Stimulated activated CD4-positive, alpha-beta T cell treated with anti-CD3 and anti-CD28 coated beads, Interleukin-15, amount 100 ng/mL, for 48 hours (primary cell): ENCODE data around the gene SMPD2.
A peak's percentile ranks its signal among the peaks of the same experiment; 100 is the strongest.

Experiments
- DNase-seq, 2 donors: peaks; one replicate each; pipeline ENCODE4 v3.0.0-alpha.2; 2020; ENCODE audit warnings: low read depth in 2 of 2

Gene SMPD2, protein sequence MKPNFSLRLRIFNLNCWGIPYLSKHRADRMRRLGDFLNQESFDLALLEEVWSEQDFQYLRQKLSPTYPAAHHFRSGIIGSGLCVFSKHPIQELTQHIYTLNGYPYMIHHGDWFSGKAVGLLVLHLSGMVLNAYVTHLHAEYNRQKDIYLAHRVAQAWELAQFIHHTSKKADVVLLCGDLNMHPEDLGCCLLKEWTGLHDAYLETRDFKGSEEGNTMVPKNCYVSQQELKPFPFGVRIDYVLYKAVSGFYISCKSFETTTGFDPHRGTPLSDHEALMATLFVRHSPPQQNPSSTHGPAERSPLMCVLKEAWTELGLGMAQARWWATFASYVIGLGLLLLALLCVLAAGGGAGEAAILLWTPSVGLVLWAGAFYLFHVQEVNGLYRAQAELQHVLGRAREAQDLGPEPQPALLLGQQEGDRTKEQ

GRCh38 chr6:109440331-109441068 is at the start of gene SMPD2, which contains the start of gene PPIL6:
SMPD2 (plus strand) TSS chr6:109440724; CDS start chr6:109441122, 398 bp downstream.
PPIL6 (minus strand) TSS chr6:109440628; CDS start chr6:109440590, 38 bp downstream.
- DNase-seq = peak; percentile 45 to 62

DNA sequence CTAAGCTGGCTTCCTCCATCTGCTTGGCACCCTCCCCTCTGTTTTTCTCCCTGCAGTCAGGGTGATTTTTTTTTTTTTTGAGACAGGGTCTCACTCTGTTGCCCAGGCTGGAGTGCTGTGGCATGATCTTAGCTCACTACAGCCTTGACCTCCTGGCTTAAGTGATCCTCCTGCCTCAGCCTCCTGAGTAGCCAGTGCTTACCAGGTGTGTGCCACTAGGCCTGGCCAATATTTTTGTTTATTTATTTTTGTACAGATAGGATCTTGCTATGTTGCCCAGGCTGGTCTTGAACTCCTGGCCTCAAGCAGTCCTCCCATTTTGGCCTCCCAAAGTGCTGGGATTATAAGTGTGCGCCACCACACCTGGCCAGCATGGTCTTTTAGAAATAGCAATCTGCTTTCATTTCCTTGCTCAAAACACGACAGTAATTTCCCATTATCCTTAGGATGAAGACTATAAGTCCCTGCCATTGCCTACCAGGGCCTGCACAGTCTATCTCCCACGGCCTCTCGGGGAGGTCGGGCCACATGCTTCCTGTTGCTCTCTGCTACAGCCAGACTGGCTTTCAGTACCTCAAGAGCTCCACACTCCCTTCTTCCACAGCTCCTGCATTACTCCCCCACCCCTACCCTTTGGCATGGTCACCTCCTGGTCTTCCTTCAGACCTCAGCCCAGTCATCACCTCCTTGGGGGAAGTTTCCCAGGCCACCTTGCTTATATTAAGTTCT is 47.2 kb upstream of the SMPD2 start:
- no peak for DNase-seq

DNA sequence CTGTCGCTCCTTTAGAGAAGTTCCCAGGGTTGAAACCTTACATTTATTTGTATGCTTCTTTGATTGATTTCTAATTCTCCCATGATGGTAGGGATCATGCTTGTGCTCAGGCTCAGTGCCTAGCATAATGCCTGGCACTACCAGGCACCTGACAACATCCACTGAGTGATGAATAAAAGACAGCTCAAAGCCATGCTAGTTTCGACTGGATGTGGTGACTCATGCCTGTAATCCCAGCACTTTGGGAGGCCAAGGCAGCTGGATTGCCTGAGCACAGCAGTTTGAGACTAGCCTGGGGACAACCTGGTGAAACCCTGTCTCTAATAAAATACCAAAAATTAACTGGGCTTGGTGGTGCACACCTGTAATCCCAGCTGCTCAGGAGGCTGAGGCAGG is 46.6 kb upstream of the SMPD2 start:
- DNase-seq = no peak

DNA sequence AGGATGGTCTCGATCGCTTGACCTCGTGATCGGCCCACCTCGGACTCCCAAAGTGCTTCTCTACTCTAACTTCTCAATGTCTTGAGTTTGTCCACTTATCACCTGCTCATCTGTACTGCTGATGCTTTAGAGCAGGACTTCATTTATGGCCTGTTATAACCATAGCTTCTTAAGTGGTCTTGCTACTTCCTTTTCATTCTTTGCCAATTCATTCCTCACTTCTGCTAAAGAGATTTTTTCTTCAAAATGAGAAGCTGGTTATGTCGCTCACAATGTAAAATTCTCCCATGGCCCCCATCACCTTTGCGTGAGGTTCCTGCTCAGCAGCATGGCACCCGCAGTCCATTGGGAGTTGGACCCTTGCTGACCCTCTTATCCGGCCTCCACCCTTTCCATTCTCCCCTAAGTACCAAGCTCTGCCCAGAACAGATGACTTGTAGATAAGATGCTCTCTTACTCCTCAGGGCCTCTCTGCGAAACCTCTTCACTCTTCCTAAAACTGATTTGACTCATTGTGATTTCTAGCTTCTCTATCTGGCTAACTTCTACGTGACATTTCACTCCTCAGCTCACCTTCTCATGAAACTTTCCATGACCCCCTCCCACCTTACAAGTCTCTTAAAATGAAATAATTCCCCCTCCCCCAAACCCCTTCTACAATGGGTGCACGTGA is 44.3 kb upstream of the SMPD2 start:
- DNase-seq = no peak

DNA sequence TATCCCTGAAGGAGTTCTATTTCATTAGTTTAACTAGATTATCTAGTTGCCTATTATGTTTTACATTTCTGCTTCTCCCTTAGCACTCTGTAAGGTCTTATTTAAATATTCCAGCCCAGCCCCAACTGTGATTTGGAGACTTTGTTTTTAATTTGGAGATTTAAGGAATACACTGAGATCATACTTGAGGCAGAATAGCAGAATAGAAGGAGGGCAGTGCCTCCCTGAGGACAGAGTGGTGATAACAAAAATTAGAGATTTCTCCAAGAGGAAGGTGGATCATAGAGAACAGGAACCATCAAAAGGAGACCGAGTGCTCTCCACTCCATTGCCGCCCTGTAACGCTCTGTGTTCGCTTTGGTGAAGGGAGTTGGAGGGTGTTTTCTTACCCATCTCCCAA is 43.5 kb upstream of the SMPD2 start:
- DNase-seq = no peak

DNA sequence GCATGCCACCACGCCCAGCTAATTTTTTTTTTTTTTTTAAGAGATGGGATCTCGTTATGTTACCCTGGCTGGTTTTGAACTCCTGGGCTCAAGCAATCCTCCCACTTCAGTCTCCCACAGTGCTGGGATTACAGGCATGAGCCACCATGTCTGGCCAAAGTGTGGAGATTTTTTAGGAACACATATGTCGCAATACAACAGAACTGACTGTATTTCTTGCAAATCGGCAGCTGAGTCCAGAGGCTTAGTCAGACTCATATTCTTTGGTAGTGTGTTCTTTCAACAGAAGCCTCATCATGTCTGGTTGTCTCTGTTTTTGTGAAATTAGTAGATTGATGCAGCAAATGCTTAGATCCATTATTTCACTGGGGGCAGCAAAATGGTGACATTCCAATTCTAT is 34.3 kb upstream of the SMPD2 start:
- no peak for DNase-seq

DNA sequence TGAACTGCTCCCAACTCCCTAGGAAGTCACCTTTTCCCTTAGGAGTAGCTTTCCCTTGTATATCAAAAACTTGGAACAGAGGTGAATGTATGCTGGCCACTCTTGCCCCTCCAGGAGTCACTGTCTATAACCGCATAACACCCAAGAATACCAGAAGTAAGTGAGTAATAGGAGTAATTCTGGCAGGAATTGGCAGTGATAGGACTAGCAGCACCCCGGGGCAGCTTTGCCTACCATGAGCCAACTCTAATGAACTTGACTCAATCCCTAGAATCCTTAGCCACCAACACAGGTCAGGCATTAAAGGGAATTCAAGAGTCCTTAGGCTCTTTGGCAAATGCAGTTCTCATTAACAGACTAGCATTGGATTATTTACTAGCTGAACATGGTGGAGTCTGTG is 29.5 kb upstream of the SMPD2 start:
- DNase-seq = no peak

DNA sequence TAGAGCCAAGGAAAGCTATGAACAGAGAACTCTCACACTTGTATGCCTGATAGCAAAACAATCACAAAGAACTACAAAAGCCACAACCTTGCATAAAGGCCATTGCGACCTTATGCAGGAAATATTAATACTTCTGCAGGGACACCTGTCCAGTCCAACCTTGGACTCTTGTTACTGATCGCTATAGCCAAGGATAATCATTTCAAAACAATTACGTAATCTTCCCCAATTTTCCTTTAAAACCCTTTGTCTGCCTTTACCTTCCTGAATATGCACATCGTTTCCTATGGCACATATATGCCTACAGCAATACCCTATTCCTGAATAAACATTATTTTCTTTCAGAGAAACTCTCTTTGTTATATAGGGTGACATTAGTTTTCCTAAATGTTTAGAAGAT is 22.9 kb upstream of the SMPD2 start:
- no peak for DNase-seq

- DNase-seq = no peak
Measured at GRCh38 chr6:109420751-109421150, 19.8 kb upstream of the SMPD2 start.

GRCh38 chr6:109421184-109421583 is 19.3 kb upstream of the SMPD2 start:
- DNase-seq = no peak

- DNase-seq = no peak
Measured at GRCh38 chr6:109424946-109425345, 15.6 kb upstream of the SMPD2 start.

GRCh38 chr6:109428889-109429477 is 11.5 kb upstream of the SMPD2 start:
- DNase-seq = no peak

- no peak for DNase-seq
Measured at GRCh38 chr6:109429496-109429895, 11.0 kb upstream of the SMPD2 start.

DNA sequence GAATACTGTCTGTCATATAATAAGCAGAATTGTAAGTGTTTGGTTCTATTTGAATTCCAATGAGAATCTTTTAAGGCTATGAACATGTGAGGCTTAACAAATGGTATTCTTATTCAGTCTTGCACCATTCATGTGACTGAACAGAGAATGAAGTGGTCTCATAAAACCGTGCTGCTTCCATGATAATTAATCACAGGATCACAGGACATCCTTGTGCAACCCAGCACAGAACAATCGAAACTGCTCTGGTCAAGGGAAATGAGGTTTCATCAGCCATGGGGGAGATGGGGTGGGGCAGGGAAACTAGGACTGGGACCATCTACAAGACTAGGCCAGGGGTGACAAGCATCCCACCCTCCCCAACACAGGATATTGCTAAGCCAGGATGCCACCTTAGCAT is 6.1 kb upstream of the SMPD2 start:
- DNase-seq = no peak

DNA sequence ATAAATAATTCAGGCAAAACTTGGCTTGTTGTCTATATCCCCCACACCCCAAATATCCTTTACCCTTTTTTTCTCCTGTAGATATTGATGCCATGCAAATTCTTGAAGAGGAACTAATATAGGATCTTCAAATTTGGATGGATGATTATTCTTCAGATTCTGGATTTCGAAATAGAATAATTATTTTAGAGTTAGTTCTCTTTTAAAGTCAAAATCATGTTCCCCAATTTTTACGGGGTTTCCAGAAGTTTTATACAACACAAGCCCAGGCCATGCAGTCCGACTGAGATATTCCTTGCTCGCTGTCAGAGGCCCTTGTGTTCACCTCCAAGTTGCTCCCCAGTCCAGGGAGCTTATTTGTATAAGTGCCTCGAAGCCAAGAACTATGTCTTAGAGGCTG is 4.5 kb upstream of the SMPD2 start:
- no peak for DNase-seq

- DNase-seq = peak in 1 of 2 donors; percentile 23
Measured at GRCh38 chr6:109441069-109441816, 719 bp downstream of the SMPD2 start.

DNA sequence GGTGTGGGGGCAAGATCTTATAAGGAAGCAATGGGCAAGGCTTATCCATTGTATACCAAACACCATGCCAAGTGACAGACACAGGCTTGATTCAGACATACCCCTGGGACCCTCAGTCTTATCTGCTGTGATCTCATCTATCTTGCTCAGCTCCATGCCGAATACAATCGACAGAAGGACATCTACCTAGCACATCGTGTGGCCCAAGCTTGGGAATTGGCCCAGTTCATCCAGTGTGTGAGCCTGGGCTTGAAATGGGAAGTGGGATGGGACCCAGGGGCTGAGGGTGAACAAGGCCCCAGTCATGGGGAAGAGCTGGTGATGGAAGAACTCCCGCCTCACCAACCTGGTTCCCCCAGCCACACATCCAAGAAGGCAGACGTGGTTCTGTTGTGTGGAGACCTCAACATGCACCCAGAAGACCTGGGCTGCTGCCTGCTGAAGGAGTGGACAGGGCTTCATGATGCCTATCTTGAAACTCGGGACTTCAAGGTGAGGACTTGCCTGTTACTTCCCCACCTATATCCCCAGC is 1.9 kb downstream of the SMPD2 start:
- no peak for DNase-seq

GRCh38 chr6:109443425-109443950 is 3.0 kb downstream of the SMPD2 start:
- no peak for DNase-seq

DNA sequence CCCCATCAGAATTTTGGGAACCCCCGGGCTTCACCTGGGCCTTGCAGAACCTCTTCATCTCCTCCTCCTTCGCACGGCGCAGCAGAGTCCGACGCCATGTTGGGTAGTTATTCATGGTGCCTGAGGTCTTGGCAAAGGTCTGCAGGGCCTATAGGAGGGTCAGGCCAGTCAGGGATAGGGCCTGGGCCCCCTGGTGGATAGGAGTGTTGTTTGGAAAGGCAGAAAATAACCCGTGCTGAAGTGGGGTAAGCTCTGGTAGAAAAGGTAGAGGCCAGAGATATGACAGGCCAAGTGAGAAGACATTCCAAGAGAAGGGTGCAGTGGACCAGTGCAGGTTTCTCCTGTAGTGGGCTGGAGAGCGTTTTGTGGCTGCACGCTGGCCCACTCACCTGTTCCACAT is 4.9 kb downstream of the SMPD2 start:
- no peak for DNase-seq

DNA sequence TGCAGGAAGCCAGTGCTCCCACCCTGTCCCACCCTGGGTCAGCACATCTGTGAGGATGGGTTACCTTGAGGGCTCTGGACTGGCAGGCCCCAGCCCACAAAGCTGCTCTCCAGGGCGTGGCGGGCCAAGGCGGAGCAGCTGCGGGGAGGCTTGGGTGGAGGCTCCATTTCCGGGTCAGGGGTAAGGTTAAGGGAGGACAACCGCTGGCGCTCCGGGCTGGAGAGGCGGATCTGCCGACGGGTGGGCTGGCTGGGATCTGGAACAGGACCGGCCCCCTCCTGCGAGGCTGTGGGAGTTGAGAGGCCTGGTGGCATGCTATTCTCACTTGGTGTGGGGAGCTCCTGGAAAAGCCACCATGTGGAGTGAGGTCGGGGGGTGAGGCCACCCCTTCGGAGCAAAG is 5.5 kb downstream of the SMPD2 start:
- no peak for DNase-seq
